ENCODE measurements around the gene RGL1.

RGL1 gene

DNA sequence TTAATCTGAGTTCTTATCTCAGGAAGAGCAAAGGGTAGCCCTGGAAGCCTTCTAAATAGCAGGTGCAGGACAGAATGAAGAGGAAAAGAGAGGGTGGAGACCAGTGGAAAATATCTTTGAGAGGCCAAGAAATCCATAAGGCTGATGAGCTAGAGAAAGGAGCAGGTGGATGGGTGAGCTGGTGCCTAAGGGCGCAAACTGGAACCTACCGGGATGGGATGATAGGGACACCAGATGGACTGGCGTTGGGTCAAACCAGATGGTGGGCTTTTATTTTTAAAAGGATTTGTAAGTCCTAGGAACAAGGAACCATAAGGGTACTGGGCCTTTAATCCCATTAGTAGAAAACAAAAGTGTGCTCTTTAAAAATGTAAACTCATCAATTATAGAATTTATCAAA lies 59.7 kb downstream of the RGL1 start:
- no peak for DNase-seq (ENCODE audit: low read depth in 2 of 2, low spot score in 1 of 2)

DNA sequence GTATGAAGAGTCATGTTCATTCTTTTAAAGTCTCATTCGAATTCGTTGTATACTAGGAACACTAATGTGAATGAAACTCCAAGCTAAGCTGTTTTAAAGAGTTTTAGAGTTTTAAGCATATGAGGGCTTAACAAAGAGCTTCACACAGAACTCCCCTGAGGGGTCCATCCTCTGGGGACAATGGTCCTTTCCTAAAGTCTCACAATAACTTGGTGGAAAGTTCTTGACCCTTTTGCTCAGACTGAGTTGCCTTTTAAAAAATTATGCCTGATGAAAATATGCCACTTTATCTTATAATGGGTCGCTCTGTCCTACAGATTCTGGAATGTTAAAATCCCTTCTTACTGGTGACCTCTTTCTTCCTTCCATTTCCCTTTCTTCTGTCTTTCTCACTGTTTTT lies 64.3 kb downstream of the RGL1 start:
- DNase-seq (ENCODE audit: low read depth in 2 of 2, low spot score in 1 of 2), result no peak

- no peak for DNase-seq (ENCODE audit: low read depth in 2 of 2, low spot score in 1 of 2)
Observed at GRCh38 chr1:183869664-183870063, 64.7 kb downstream of the RGL1 start.

DNA sequence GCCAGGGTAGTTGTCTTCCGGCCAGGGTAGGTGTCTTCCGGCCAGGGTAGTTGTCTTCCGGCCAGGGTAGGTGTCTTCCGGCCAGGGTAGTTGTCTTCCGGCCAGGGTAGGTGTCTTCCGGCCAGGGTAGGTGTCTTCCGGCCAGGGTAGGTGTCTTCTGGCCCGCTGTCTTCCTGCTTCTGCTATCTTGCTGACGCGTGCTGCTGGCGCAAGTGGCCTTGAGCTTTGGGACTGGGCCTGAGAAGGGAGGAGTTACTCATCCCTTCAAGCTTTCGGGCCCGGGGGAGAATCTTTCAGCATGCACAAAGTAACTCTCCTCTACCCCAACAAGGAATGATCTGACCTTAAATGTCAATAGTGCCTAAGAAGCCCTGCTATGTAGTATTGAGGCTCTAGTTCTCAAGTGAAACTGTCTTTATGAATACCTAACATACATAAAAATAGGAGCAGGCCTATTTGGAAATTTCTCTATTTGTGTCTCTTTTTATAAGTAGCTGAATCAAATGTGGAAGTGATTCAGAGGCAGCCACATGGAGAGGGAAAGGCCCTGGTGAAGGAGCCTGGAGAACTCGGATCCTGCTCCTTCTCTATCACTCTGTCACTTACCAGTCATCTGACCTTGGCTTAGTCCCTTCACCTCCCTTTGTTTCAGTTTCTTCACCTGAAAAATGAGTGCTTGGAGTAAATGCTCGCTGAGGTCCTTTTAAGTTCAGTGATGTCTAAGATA lies 65.6 kb downstream of the RGL1 start:
- no peak for DNase-seq (ENCODE audit: low read depth in 2 of 2, low spot score in 1 of 2)

GRCh38 chr1:183871142-183871541 lies 66.2 kb downstream of the RGL1 start:
- DNase-seq (ENCODE audit: low read depth in 2 of 2, low spot score in 1 of 2), result no peak

GRCh38 chr1:183871601-183872000 lies 66.7 kb downstream of the RGL1 start:
- no peak for DNase-seq (ENCODE audit: low read depth in 2 of 2, low spot score in 1 of 2)

GRCh38 chr1:183872403-183872802 lies 67.5 kb downstream of the RGL1 start:
- no peak for DNase-seq (ENCODE audit: low read depth in 2 of 2, low spot score in 1 of 2)

DNA sequence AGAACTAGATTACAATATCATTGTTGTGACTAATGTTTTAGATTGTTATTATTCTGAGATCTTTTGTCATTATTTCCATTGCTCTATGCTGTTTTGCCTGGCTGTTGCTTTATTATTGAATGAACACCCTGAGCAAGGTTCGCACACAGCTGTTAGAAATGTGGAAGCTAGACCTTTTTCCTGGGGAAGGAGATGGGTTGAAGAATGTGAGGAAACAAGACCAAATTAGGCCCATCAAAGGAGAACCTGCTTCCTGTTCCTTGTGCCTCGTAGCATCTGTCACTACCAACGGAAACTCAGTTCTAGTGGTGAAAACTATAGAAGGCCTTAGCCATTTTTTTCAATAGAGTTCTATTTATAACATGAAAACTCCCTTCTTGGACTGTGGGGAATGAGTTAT lies 68.7 kb downstream of the RGL1 start:
- DNase-seq (ENCODE audit: low read depth in 2 of 2, low spot score in 1 of 2), result no peak

GRCh38 chr1:183876309-183876708 lies 71.4 kb downstream of the RGL1 start:
- no peak for DNase-seq (ENCODE audit: low read depth in 2 of 2, low spot score in 1 of 2)

- DNase-seq (ENCODE audit: low read depth in 2 of 2, low spot score in 1 of 2), result no peak
Observed at GRCh38 chr1:183877053-183877720, 72.3 kb downstream of the RGL1 start.

DNA sequence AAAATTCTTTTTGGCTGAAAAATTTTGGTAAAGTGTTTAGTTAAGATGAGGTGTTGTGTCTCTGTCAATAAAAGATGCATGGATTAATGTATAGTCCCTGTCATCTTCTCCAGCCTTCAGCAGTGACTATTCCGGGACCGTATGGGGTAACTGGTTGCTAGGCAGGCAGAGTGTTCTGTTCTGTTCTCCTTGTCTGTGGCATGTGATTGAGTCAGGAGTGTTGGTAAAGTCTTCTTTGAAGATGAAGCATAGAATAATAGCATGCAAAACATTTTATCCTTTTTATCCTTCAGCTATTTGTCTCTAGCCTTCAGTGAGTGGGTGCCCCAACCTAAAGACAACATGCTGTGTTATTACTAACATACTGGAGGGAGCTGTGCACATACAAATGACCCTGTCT lies 74.6 kb downstream of the RGL1 start:
- DNase-seq (ENCODE audit: low read depth in 2 of 2, low spot score in 1 of 2), result no peak

DNA sequence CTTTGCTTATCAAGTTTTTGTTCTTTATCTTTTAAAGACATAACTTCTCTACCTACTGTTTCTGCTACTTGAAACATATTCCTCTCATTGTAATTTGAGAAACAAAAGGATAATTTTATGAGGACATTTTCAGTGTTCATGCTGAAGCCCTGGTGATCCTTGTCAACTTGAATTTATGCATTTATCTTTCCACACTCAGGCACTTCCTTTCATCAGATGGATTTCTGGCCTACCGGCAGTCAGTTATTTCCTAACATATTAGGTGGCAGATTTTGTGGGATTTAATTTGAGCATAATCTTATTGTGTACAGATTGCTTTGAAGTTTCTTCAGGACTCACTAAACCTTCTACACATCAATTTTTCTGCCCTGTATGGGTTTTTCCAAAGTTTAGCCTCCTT lies 75.0 kb downstream of the RGL1 start:
- DNase-seq (ENCODE audit: low read depth in 2 of 2, low spot score in 1 of 2), result no peak

- no peak for DNase-seq (ENCODE audit: low read depth in 2 of 2, low spot score in 1 of 2)
Observed at GRCh38 chr1:183880531-183881243, 75.8 kb downstream of the RGL1 start.

DNA sequence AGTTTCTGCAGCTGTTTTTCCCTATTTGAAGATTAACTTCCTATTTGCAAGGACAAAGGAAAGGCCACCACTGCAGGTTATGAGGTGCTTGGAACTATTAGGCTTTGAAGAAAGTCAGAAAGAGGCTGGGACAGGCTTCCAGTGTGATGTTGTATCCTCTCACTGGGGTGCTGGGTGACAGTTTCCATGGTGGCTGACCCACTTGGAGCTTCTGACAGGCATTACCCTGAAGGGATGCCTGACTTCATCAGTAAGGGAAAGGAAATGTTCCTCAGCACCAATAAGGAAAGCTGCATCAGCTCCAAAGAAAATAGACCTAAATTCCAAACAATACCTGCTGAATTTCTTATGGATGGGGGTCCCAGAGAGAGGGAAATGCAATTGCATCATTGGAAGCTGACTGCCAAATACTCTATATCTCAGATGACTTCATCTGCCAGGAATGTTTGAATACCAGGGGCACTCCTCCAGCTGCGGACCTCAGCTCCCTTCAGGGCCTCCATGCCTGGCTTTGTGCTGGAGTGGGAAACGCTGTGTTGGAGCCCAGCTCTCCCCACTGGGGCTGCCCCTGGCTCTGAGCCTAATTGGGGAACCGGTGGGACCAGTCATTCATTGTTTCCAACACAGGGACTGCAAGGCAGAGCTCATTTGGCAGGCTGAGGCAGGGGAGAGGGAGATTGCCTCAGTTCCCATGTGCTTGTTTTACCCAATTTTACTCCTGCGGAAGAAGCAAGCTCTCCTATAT lies 76.6 kb downstream of the RGL1 start:
- no peak for DNase-seq (ENCODE audit: low read depth in 2 of 2, low spot score in 1 of 2)

GRCh38 chr1:183882335-183883167 lies 77.6 kb downstream of the RGL1 start:
- no peak for DNase-seq (ENCODE audit: low read depth in 2 of 2, low spot score in 1 of 2)

DNA sequence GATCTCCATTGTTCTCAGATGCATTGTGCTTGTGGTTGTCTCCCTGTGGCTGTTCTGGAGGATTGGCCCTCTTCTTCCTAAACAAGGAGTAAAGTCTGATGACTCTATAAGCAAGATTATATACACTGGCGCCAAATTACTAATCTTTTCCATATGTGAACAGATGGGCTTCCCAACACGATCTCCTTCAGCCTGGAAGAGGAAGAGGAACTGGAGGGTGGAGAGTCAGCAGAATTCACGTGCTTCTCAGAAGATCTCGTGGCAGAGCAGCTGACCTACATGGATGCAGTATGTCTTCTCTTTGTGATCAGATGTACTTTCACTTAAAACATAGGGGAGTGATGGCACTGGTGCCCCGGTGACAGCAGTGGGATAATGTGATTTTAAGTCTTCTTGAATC lies 78.7 kb downstream of the RGL1 start:
- no peak for DNase-seq (ENCODE audit: low read depth in 2 of 2, low spot score in 1 of 2)

DNA sequence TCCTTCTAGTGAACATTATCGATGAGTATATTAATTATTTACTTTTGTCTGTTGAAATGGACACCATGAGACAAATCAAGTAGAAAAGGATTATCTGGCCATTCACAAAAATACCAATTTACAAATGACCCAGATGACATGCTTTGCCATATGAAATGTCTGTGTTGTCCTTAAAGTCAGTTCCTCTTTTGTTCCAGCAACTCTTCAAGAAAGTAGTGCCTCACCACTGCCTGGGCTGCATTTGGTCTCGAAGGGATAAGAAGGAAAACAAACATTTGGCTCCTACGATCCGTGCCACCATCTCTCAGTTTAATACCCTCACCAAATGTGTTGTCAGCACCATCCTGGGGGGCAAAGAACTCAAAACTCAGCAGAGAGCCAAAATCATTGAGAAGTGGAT lies 79.6 kb downstream of the RGL1 start:
- DNase-seq (ENCODE audit: low read depth in 2 of 2, low spot score in 1 of 2), result no peak

DNA sequence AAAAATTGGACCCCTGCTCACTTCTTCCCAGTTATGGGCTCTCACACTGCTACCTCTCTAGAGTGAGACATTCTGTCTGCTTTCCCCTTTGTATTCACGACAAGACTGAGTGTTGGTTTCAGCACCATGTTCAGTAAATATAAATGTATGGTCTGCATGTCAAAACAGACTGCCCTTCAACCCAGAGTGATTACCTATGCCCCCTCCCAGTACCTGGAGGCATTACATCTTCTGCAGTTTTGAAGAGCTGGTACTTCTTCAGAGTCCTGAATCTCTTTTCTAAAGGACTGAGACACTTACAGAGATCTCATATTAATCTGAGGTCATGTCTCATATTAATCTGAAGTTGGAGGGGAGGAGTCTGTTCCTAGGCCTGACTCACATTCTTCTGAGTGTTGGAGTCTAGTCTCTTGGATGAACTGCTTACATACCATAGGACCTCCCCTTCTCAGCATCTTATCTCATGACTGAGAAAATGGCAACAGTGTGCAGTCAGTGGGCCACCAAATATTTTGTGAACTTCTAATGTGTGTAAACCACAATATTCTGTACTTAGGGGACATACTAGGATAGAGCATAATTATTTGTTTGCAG lies 80.3 kb downstream of the RGL1 start:
- no peak for DNase-seq (ENCODE audit: low read depth in 2 of 2, low spot score in 1 of 2)

DNA sequence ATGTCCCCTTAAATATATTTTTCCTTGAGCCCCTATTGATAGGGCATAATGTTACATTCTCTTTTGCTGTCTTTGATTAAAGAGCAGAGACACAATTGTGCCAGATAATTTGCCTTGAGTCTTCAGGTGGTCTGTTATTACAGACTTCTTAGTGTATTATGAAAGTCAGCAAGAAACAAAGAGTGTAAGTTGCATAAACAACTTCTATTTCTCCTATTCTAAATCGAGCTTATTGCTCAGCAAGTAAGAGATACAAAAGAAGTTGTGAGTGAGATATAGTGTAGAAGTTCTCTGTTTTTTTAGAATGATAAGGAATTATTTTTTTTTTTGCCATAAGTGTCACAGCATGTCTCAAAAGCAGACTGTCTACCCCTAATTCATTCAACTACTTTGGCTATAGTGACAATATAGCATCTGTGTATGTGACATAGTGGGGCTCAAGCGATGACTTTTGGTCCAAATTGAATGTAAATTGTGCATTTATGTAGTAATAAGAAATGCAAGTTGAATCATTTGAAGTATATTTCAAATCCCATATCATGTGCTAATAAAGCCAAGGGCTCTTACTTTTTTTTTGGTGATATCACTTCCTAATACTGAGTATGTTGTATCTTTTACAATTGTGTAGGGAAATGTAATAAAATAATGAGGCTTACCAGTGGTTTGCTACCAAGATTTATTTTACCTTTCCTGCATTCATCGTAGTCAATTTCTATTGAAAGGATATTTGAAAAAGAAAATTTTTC lies 81.3 kb downstream of the RGL1 start:
- DNase-seq (ENCODE audit: low read depth in 2 of 2, low spot score in 1 of 2), result no peak

GRCh38 chr1:183886853-183887252 lies 81.9 kb downstream of the RGL1 start:
- no peak for DNase-seq (ENCODE audit: low read depth in 2 of 2, low spot score in 1 of 2)

Measured in stimulated activated CD8-positive, alpha-beta memory T cell treated with anti-CD3 and anti-CD28 coated beads, Interleukin-4, amount 100 ng/mL, for 1 hour (primary cell).